IMR-90 (cell line): Measurements from ENCODE around the gene CD46. TPM values are rescaled to one million over a fixed set of nuclear protein-coding genes. Genes with fewer than 3 reads are reported as not detected.

Source experiments
- ATAC-seq: fragments of 200-7000 bp; cut with Tn5 transposase; 2 replicates; pipeline ENCODE4 v1.9.1; 2020; ENCODE audit warnings: low read depth, mild to moderate bottlenecking, moderate library complexity
- BruUV-seq: library from RNA; stranded (reverse); fragments of 400-500 nt; replicated peaks from 2 replicates; lab custom pipeline; 2021; lab: Mats Ljungman, UMichigan
- CTCF ChIA-PET: fragments of 300-600 bp; formaldehyde crosslinking; extraction: SDS; loops from one replicate; lab custom pipeline; 2021; ENCODE audit warnings: antibody characterized with exemption; lab: Yijun Ruan, JAX
- POLR2A ChIA-PET: fragments of 300-600 bp; sonication (Branson Sonifier 250); formaldehyde crosslinking; loops from one replicate; lab custom pipeline; 2022; ENCODE audit warnings: antibody characterized with exemption; ENCODE audit not compliant: unreplicated experiment; lab: Charles Lee
- DNase-seq: peaks from one replicate; pipeline ENCODE4 v3.0.0; 2013
- H2AFZ ChIP-seq: replicated peaks from 2 replicates; pipeline ENCODE3; 2013; ENCODE audit warnings: low read length, mild to moderate bottlenecking; ENCODE audit not compliant: poor library complexity
- H2AK5ac ChIP-seq: 2 replicates; pipeline ENCODE4 v1.6.1; 2013; ENCODE audit warnings: low read depth, low read length, inconsistent platforms
- H2AK9ac ChIP-seq: replicated peaks from 2 replicates; pipeline ENCODE3; 2013; ENCODE audit warnings: mild to moderate bottlenecking, low read depth, low read length, moderate library complexity; ENCODE audit not compliant: poor library complexity
- H2BK120ac ChIP-seq: 2 replicates; pipeline ENCODE4 v1.6.1; 2013; ENCODE audit warnings: low read depth, low read length, inconsistent platforms
- H2BK15ac ChIP-seq: 3 replicates; pipeline ENCODE4 v1.6.1; 2013; ENCODE audit warnings: low read depth, low read length, inconsistent platforms
- H2BK20ac ChIP-seq: 2 replicates; pipeline ENCODE4 v1.6.1; 2013; ENCODE audit warnings: low read depth, mild to moderate bottlenecking, inconsistent platforms, low read length, moderate library complexity
- H2BK5ac ChIP-seq: 2 replicates; pipeline ENCODE4 v1.6.1; 2013; ENCODE audit warnings: mild to moderate bottlenecking, low read depth, low read length, inconsistent platforms; ENCODE audit not compliant: poor library complexity, severe bottlenecking
- H3K14ac ChIP-seq: replicated peaks from 2 replicates; pipeline ENCODE4 v1.6.1; 2013; ENCODE audit warnings: low read depth, low read length, inconsistent platforms
- H3K18ac ChIP-seq: 2 replicates; pipeline ENCODE4 v1.6.1; 2013; ENCODE audit warnings: low read depth, low read length, control low read depth
- H3K23ac ChIP-seq: 2 replicates; pipeline ENCODE4 v1.6.1; 2013; ENCODE audit warnings: low read depth, low read length, inconsistent platforms
- H3K27ac ChIP-seq: 2 replicates; pipeline ENCODE4 v1.5.1; 2013; ENCODE audit warnings: mild to moderate bottlenecking, control low read depth, low read length; ENCODE audit not compliant: insufficient read depth
- H3K27me3 ChIP-seq: 2 replicates; pipeline ENCODE4 v1.6.1; 2013; ENCODE audit warnings: low read length; ENCODE audit not compliant: control insufficient read depth, insufficient read depth
- H3K36me3 ChIP-seq: 2 replicates; pipeline ENCODE4 v1.6.1; 2013; ENCODE audit warnings: low read length, mixed read lengths; ENCODE audit not compliant: control insufficient read depth, insufficient read depth
- H3K4ac ChIP-seq: 2 replicates; pipeline ENCODE4 v1.6.1; 2013; ENCODE audit warnings: low read depth, low read length, inconsistent platforms
- H3K4me1 ChIP-seq: 2 replicates; pipeline ENCODE4 v1.6.1; 2013; ENCODE audit warnings: low read length, mixed read lengths; ENCODE audit not compliant: control insufficient read depth, insufficient read depth
- H3K4me2 ChIP-seq: 2 replicates; pipeline ENCODE4 v1.6.1; 2013; ENCODE audit warnings: low read depth, mild to moderate bottlenecking, control low read depth, low read length, moderate library complexity
- H3K4me3 ChIP-seq: 2 replicates; pipeline ENCODE4 v1.5.1; 2013; ENCODE audit warnings: low read depth, mild to moderate bottlenecking, control low read depth, low read length, moderate library complexity; ENCODE audit not compliant: insufficient read depth
- H3K56ac ChIP-seq: 2 replicates; pipeline ENCODE4 v1.6.1; 2013; ENCODE audit warnings: low read length, inconsistent platforms; ENCODE audit not compliant: insufficient read depth; ENCODE audit errors: extremely low read depth
- H3K79me1 ChIP-seq, 2 experiments: 2 replicates each; pipeline ENCODE4 v1.6.1; 2013; ENCODE audit warnings: low read length in 2 of 2, inconsistent platforms in 1 of 2, low read depth in 1 of 2
- H3K9ac ChIP-seq: 2 replicates; pipeline ENCODE4 v1.6.1; 2013; ENCODE audit warnings: low read depth, low read length, control low read depth
- H3K9me1 ChIP-seq: 2 replicates; pipeline ENCODE4 v1.6.1; 2013; ENCODE audit warnings: low read length, inconsistent platforms; ENCODE audit not compliant: insufficient read depth
- H3K9me3 ChIP-seq: 2 replicates; pipeline ENCODE4 v1.6.1; 2013; ENCODE audit warnings: low read length; ENCODE audit not compliant: control insufficient read depth, insufficient read depth
- H4K20me1 ChIP-seq: 2 replicates; pipeline ENCODE4 v1.6.1; 2013; ENCODE audit warnings: low read length, inconsistent platforms; ENCODE audit not compliant: insufficient read depth
- H4K5ac ChIP-seq: 2 replicates; pipeline ENCODE4 v1.6.1; 2013; ENCODE audit warnings: mild to moderate bottlenecking, low read depth, low read length, control low read depth
- H4K8ac ChIP-seq, 2 experiments: 2 replicates each; pipeline ENCODE4 v1.6.1; 2013; ENCODE audit warnings: low read depth in 2 of 2, low read length in 2 of 2, control low read depth in 1 of 2, inconsistent platforms in 1 of 2
- H4K91ac ChIP-seq: 2 replicates; pipeline ENCODE4 v1.6.1; 2013; ENCODE audit warnings: low read depth, low read length, inconsistent platforms; ENCODE audit not compliant: insufficient read depth
- CEBPB ChIP-seq: IDR thresholded peaks from 2 replicates; pipeline ENCODE4 v1.6.1; 2012; ENCODE audit warnings: low read depth, low read length, improper control_type of control experiment
- POLR2A ChIP-seq: IDR thresholded peaks from 2 replicates; pipeline ENCODE4 v1.6.1; 2012; ENCODE audit warnings: mild to moderate bottlenecking, low read depth, low read length
- WGBS, 2 experiments: methylation state at CpG; one replicate each; pipeline versions ENCODE4 v1.1.5 to v1.1.7; 2013; ENCODE audit warnings: missing lambda C conversion rate in 2 of 2; ENCODE audit not compliant: insufficient read length in 1 of 2; ENCODE audit errors: extremely low coverage in 2 of 2; 5-methylcytosine and 5-hydroxymethylcytosine counted together
- dilution Hi-C: fragments of 300-500 bp; cut with HindIII; formaldehyde crosslinking; loops from one replicate; pipeline ENCODE4 v1.14.3; 2018; ENCODE audit warnings: low sequenced_read_pairs; ENCODE audit not compliant: unreplicated experiment
- in situ Hi-C: fragments of 300-500 bp; cut with MboI; formaldehyde crosslinking; loops from 3 replicates; pipeline ENCODE4 v1.14.3; 2019; ENCODE audit warnings: low sequenced_read_pairs, inconsistent platforms, mixed read lengths
- intact Hi-C: fragments of 100-400 bp; cut with micrococcal nuclease; formaldehyde crosslinking; loops from 2 replicates; pipeline ENCODE4 v1.10.0; 2022
- microRNA-seq, 2 experiments: library from miRNA; stranded (forward) in 1 of 2; unstranded in 1 of 2; fragments of 10-50 nt in 1 of 2; fragments of <30 nt in 1 of 2; gene quantifications in 1 of 2; microRNA quantifications in 1 of 2; one replicate each; pipeline versions ENCODE3 to v1.1.0; 2013 to 2020; ENCODE audit not compliant: insufficient read depth in 1 of 2, insufficient read length in 1 of 2, unreplicated experiment in 1 of 2
- polyA plus RNA-seq, 3 experiments: library from polyadenylated mRNA; depleted of rRNA; stranded (reverse); fragments of >200 nt; gene quantifications; 2 replicates each; pipeline ENCODE4 v1.2.3, GENCODE V29; 2012; ENCODE audit warnings: low replicate concordance in 1 of 3
- small RNA-seq, 5 experiments: library from RNA; depleted of rRNA; stranded (forward); fragments of <200 nt; gene quantifications; one replicate each; pipeline ENCODE3, GENCODE V24; 2012
- total RNA-seq: library from RNA; depleted of rRNA; stranded (reverse); fragments of >200 nt; gene quantifications from 2 replicates; pipeline ENCODE4 v1.2.3, GENCODE V29; 2012; rRNA removed

The CD46 gene
- total and polyA plus RNA-seq, 2 of the 4 experiments (the other 2 are of a cell fraction): 37.1 to 82.0 TPM

- CTCF ChIA-PET: no interaction called here
- WGBS, 2 experiments: no CpG with 5 or more reads among the region's 2 CpGs
- no peak overlapping the region for H2BK5ac ChIP-seq
- peaks cover 0 to 7% of the 10 kb centered on the region in 2 experiments; a peak in 2 of 4 replicates for H3K79me1 ChIP-seq
- no peaks in the 10 kb centered on the region for H3K27me3 ChIP-seq
- no peak overlapping the region for H4K5ac ChIP-seq
- H2AFZ ChIP-seq: no peak overlapping the region
- POLR2A ChIA-PET: no interaction called here
- H3K9ac ChIP-seq: no peak overlapping the region
- H2BK120ac ChIP-seq: no peak overlapping the region
- no peak overlapping the region for H3K27ac ChIP-seq
- TF ChIP-seq POLR2A (no peak), CEBPB (peak; percentile 43)
- H3K36me3 ChIP-seq: no peaks in the 10 kb centered on the region
- no peaks in the 10 kb centered on the region for H4K20me1 ChIP-seq
- no peak overlapping the region for H3K14ac ChIP-seq
- no peak overlapping the region for H3K4ac ChIP-seq
- DNase-seq (no peak), ATAC-seq (no peak)
- no peak overlapping the region for H3K18ac ChIP-seq
- no peak overlapping the region for H3K4me3 ChIP-seq
- H3K56ac ChIP-seq: no peak overlapping the region
- no peaks in the 10 kb centered on the region; the same call in 1 of the 2 replicates for H3K9me1 ChIP-seq
- dilution Hi-C loops (no loop called here), in situ Hi-C loops (no loop called here), intact Hi-C loops (no loop called here)
- no peak overlapping the region for H2BK15ac ChIP-seq
- no peak overlapping the region for H3K23ac ChIP-seq
- no peak overlapping the region for H2BK20ac ChIP-seq
- BruUV-seq: no TSS peak
- H3K4me2 ChIP-seq: no peak overlapping the region
- no peaks in the 10 kb centered on the region for H3K4me1 ChIP-seq
- no peak overlapping the region for H2AK9ac ChIP-seq
- no peaks in the 10 kb centered on the region for H3K9me3 ChIP-seq
- no peak overlapping the region for H4K91ac ChIP-seq
- H2AK5ac ChIP-seq: no peak overlapping the region
- no peak overlapping the region for H4K8ac ChIP-seq
Measured at GRCh38 chr1:207844371-207844770, 92.5 kb downstream of the CD46 start.

Small RNA genes lying within 50 kb of the gene (microRNA-seq; reads per million reads assigned to microRNA genes)
- gene RNA5SP534 (ENCODE audit: insufficient read depth, insufficient read length): not detected

Small RNA genes lying within 50 kb of the gene (small RNA-seq; reads per million reads assigned to genes)
- 0 reads per million in 5 experiments for gene RNA5SP534

Other genes starting within 250 kb of the CD46 start
- not detected in 2 replicates for gene CR1L, start 106.9 kb upstream of the CD46 start, total RNA-seq
- not detected in 2 replicates for gene CR1L, start 106.9 kb upstream of the CD46 start, polyA plus RNA-seq (2012; rRNA removed)
- gene CD34, start 159.1 kb downstream of the CD46 start, total RNA-seq: under 0.01 TPM in 1 of 2 replicates, not detected in the other
- gene CD34, start 159.1 kb downstream of the CD46 start, polyA plus RNA-seq (2012; rRNA removed): 0.14 and 0.16 TPM in 2 replicates